Left colon (tissue), 2 donors: Measurements from ENCODE around the gene NSUN5. TPM values are rescaled to one million over a fixed set of nuclear protein-coding genes. Genes with fewer than 3 reads are reported as not detected.

ENCODE experiments used
- ATAC-seq: fragments of 200-7000 bp; cut with Tn5 transposase; one replicate; pipeline ENCODE4 v1.9.1; 2020; ENCODE audit warnings: mild to moderate bottlenecking, moderate library complexity
- DNase-seq, 2 donors: peaks; one replicate each; pipeline ENCODE4 v3.0.0-alpha.2; 2020
- intact Hi-C, 2 donors: fragments of 100-400 bp; cut with DNase I in 1 of 2; cut with micrococcal nuclease in 1 of 2; formaldehyde crosslinking; loops; one replicate each; pipeline versions ENCODE4 v1.11.2 to v1.14.0; 2022; cut with DNase I, micrococcal nuclease
- long read RNA-seq: library from polyadenylated mRNA; unstranded; transcript quantifications from one replicate; pipeline ENCODE4 v2.0.0, GENCODE V29; 2021
- total RNA-seq, 2 donors: library from RNA; stranded (reverse); fragmentation: NEBNext Ultra II Directional; extraction: Animal tissue kit (Norgen Biotek cat#: 25700); gene quantifications; one replicate each; pipeline ENCODE4 v1.2.1, GENCODE V29; 2021
- donor health status: DM: no; HTN: no; CAD: no.
- donor health status: DM: yes; HTN: yes; CAD: no.

Gene NSUN5
- total RNA-seq = 10 to 100 TPM; 20.7 to 24.1 TPM
- long read RNA-seq, transcript NSUN5-204 (10 exons, 1,663 nt) = major isoform, 33 of 46 reads
- long read RNA-seq, partial matches to known transcripts = 5 of 46 reads
- long read RNA-seq, other reads (novel, unspliced or antisense) = 4 of 46 reads

DNA sequence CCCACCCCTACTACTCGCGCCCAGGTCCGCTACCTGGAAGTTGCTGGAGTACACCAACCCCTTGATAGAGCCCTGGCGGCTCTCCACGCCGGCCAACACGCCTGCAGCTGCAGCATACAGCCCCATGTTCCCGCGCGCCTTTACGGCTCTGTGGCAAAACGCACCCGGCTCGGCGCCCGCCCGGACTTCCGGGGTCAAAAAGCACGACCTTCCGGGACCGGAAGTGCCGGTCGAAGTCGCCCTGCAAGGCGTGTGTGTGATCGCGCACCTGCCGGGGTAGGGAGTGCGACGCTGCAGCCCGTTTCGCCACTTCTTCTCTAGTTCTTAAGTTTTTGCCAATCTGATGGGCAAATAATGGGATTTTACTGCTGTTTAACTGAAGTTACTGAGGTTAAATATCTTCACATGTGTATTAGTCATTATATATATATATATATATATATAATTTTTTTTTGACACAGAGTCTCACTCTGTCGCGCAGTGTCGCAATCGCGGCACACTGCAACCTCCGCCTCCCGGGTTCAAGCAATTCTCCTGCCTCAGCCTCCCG, at the start of gene NSUN5:
TSS of gene NSUN5 (minus strand) at position 162 of the 550 bp plus-strand sequence. CDS start at position 126, 36 bp downstream.
- ATAC-seq (peak; percentile 100), DNase-seq (peak; percentile 92 to 95)
- intact Hi-C loops = no loop called here

DNA sequence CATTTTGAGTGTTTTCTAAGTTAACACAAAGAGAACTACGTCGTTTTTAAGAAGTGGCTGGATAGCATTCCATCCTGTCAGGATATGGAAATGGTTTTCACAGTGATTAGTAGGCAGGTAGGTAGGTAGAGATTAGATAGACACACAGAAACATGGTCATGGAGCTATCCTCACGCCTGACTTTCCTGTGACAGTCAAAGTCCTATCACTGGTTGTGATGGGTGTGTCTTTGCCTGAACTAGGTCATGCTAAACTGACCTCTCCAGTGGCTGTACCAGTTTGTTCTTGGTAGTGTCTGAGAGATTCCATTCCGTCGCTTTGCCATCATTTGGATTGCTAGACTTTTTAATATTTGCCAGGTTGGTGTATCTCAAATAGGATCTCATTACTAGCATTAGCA, 47.5 kb upstream of the NSUN5 start:
- intact Hi-C loops = no loop called here
- ATAC-seq (peak; percentile 62), DNase-seq (no peak)

DNA sequence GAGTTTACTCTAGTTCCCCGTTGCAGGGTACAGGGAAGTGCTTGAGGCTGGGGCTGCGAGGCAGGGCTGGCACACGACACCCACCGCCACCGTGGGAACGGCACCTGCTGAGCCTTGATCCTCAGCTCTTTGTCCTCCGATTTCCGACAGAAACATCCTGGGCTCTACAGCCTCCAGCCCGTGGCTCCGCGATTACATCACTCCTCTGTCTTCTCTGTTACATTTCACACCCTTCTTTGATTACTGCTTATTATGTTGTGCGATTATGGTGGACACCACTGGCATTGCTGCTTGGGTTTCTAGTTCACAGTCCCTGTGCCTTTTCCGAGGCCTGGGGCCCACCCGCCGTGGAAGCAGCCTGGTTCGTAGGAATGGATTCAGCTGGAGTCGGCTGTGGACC, 46.2 kb upstream of the NSUN5 start:
- ATAC-seq (no peak), DNase-seq (no peak)
- intact Hi-C loops = no loop called here

DNA sequence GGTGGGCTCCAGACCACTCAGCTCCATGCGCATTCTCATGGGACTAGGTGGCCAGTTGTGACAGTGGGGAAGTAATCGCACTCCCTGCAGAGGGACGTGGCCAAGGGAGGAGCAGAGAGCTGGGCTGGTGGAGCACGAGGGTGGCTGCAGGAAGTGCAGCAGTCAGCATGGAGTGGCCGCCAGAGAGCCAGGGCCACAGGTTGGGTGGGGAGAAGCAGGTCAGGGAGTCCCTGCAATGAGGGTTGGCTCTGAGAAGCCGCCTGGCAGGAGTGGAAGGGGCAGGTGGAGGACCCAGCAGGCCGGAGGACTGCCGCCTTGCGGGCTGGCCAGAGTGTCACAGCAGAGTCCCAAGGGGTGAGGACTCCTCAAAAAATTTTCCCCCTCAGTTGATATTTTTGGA, 45.6 kb upstream of the NSUN5 start:
- ATAC-seq (no peak), DNase-seq (no peak)
- intact Hi-C loops = no loop called here

DNA sequence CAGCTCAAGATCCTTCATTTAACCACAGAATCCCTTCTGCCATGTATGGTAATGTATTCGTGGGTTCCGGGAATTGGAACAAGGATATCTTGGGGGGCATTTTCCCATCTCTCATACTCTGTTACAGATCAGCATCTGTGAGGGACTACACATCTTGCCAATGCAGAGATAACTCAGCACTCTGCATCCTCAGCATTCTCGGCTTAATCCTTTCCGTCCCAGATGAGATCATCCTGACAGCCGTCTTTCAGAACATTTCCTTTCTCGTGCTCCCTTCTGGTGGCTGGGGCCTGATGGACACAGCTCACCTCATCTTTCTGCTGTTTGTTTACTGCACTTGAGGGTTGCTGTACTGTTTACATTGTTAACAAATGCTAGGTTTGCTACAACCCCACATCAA, 44.6 kb upstream of the NSUN5 start:
- ATAC-seq (no peak), DNase-seq (no peak)
- intact Hi-C loops = no loop called here

DNA sequence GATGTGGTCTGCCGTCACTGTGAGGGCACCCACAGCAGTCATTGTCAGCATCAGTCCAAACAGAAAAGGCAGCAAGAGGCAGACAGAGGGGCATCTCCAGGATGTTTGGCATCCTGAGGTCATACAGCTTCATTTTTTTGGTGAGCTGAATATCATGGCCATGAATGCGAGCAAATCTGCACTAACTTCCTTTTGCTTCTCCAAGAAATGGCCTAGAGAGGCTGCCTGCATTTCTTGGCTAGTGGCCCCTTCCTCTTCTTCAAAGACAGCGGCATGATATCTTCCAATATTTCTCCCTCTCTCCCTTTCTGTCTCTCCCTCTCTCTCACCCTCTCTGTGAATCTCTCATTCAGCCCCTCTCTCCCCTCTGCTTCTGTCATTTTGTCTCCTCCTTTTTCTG, 44.2 kb upstream of the NSUN5 start:
- intact Hi-C loops = no loop called here
- DNase-seq = no peak
- ATAC-seq = no peak

DNA sequence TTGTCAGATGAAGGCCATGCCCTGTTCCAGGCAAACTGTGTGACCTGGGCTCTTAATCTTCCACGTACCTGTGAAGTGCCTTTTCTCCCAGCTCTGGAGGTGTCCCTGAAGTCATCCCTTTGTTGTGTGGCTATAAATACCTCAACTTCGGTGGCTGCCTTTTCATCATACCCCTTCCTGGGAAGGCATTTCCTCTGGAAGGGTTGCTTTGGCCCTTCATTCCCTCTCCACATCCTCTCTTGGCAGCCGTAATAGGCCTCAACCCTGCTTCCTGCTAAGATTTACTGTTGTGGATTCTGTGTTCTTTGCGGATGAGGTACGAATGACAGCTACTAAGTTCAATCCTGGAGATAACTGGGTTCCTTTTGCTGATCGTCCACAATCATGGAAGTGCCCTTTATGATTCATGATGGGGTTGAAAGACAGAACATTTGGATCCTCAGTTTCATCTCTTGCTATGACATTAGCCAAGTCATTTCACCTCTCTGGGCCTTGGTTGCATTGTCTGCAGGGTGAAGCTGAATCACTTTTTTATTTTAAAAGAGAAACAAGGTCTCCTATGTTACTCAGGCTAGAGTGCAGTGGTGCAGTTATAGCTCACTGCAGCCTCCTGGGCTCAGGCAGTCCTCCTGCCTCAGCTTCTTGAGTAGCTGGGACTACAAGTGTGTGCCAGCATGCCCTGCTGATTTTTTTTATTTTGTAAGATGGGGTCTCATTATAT, 43.0 kb upstream of the NSUN5 start:
- intact Hi-C loops = no loop called here
- DNase-seq (no peak), ATAC-seq (no peak)

DNA sequence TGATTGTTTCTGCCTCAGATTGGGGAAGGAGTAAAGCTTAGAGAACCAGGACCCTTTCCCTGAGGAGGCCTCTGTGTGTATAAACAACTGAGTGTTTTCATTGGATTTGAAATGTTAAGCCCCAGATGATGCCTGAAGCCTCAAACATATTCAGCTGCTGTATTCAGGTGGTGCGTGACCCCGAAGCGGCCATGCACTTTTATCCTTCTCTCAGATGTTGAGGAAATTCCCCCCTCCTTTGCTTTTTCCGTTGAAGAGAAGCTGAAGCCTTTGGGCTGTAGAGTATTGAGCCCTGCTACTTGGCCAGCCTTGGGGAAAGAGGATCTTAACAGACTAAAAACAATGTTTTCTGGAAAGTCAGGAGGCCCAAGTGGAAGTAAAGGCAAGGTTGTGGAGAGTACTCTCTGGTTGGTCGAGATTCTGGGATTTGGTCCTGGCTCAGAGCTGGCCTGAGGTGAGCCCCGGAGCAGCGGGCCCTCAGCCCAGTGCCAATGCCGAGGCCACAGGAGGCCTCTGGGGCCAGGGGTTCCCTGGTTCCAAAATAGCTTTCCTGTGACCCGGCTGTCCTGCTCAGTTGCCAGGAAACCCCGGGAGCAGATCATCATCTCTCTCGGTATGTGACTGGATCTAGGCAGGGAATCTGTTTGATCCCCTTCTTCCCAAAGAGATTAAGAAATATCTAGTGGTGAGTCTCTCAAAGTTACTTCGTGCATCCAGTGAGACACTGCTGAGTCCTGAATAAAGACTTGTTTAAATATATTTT, 41.9 kb upstream of the NSUN5 start:
- no peak for ATAC-seq
- intact Hi-C loops = no loop called here
- no peak for DNase-seq

DNA sequence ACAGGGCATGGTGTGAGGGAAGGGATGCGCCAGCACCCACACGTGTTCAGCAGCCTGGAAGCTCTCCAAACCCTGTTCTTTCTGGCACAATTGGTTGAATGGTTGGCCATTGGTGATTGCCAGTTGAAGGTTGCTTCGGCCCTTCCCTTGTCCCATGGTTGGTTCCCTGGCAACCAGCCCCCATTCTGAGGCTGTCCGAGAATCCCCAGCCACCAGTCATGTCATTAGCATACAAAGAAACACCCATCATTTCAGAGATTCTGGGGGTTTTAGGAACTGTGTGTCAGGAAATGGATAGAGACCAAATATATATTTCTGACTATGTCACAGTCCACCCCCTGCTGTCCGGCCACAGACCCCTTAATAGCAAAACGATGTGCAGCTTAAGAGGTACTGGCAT, 41.1 kb upstream of the NSUN5 start:
- intact Hi-C loops = no loop called here
- DNase-seq (no peak), ATAC-seq (no peak)

DNA sequence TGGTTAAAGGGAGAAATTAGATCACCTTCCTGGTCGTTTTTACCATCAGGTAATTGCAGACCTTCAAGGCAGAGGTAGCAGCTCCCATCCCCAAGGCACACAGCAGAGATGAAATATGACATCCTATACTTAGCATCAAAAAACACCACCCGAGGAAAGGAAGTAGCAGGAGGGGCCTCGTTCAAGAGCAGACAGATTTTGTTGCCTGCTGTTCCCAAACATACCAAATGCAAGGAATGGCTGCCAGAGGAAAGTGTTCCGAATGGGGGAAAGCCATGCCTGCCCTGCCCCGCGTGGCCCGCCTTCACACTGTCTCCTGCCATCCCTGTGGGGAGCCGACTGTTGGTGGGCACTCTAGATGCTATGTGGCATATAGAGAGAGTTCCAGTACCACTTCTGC, 37.3 kb upstream of the NSUN5 start:
- no peak for DNase-seq
- intact Hi-C loops = no loop called here
- no peak for ATAC-seq

DNA sequence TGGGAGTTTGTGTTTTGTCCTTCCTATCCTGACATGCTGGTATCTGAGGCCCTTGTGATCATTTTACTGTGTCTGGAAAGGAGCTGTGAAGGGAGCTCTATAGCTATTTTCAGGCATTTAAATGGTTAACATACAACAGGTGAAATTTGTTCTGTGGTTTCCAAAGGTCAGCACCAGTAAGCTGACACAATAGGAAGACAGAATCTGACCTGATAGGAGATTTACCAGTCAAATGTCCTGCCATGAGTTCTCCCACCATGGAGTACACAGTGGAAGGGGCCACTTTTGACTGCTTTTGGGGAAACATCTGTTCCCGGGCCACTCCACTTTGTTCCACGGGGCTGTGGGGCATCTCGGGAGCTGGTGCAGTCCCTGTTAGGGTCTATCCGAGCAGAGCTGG, 36.9 kb upstream of the NSUN5 start:
- ATAC-seq = no peak
- DNase-seq = no peak
- intact Hi-C loops = no loop called here

DNA sequence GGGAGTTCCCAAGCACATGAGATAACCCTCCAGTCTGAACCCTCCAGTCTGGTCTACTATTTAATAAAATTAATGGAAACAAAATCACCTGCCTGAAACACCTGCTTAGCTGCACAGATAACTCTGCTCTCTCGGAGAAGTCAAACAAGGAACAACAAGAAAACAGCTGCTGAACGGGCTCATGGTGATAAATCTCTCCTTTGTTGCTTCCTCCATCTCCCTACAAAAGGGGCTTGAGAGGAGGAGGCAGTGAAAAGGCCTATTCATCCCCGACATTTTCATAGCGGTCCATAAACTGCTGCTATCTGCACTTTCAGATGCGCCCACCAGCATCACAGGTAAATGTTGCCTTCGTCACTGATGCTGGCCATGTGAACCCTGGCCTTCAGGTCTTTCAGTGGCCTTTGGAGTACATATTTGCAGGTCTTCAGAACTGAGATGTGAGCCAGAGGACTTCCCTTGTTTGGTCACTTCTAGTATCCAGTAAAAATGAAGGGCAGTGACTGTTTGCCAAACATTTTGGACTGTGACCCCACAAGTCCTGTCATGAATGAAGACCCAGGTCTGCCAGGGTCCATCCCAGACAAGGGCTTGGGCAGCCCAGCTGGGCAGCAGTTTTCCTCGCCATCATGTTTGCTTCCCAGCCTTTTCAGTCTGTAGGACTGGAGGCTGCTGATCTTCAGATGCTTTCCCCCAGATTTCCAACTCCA, 35.2 kb upstream of the NSUN5 start:
- no peak for ATAC-seq
- no peak for DNase-seq
- intact Hi-C loops = no loop called here

DNA sequence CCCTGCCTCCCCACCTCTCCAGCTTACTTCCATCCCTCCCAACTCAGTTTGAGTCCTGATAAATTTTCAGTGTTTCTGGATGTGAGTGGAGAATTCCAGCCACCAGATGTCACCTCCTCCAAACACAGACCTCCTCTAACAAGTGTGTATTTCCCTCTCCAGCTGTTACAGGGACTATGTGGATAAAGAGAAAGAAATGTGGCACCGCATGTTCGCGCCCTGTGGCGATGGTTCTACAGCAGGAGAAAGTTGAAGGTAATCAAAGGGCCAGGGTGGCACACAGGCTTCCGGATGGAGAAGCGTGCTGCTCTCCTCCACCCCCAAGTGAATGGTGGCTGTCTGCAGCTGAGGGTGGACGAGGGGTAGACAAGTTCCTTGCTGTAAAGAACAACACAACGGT, 34.0 kb upstream of the NSUN5 start:
- peak; percentile 53 for ATAC-seq
- intact Hi-C loops = no loop called here
- no peak for DNase-seq

DNA sequence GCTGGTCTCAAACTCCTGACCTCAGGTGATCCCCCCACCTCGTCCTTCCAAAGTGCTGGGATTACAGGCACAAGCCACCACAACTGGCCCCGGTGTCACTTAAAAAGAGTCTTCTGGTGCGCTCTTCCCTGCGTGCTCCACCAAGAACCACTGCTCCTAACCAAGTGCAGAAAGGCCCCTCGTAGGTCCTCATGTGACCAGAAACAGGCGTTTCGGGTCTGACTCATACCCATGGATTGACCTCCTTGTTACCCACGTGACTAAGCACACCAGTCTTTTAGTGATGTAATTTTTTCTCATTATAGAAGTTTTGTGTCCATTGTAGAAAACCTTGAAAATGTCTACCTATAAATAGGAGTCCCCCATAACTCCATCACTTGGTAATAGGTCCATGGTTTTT, 33.3 kb upstream of the NSUN5 start:
- ATAC-seq = no peak
- intact Hi-C loops = no loop called here
- DNase-seq = no peak

DNA sequence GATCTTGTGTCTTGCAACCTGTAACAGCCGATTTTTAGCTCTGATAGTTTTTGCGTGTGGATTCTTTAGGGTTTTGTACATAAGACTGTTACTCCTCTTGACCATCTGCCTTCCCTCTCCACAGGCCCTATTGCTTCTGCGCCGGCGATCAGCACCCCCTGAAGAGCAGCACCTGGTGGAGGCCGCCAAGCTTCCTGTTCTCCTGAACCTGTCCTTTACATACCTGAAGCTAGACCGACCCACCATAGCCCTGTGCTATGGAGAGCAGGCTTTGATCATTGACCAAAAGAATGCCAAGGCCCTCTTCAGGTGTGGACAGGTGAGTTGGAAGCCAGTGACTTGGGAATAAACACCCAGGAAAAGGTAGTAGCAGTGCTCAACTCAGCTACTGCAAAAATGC, 31.9 kb upstream of the NSUN5 start:
- ATAC-seq (no peak), DNase-seq (no peak)
- intact Hi-C loops = no loop called here

DNA sequence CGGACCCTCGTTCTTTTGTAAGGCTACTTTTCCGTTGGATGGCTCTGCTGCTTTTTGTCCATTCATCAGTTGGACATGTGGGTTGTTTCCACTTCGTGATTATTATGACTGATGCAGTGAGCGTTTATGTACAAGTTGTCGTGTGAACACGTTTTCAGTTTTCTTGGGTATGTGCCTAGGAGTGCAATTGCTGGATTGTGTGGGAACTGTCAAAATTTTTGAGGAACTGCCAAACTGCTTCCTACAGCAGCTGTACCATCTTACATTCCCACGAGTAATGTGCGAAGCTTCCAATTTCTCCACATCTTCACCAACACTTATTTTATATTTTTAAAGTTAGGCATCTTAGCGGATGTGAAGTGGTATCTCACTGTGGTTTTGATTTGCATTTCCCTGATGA, 29.7 kb upstream of the NSUN5 start:
- DNase-seq (no peak), ATAC-seq (no peak)
- intact Hi-C loops = no loop called here

DNA sequence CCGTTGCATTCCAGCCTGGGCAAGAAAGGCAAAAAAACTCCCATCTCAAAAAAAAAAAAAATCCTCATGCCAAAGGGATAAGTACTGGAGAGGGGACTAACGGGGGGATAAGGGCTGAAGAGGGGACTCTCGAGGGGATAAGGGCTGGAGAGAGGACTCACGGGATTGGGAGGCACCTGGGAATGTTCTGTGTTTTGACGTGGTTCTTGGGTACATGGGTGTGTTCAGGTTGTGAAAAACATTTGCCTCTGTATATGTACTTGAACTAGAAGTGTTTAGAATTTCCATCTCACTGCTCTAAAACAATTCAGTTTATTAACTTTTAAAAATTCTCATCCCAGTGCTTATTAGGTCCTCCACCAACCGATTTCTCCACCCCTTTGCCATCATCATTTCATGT, 23.8 kb upstream of the NSUN5 start:
- DNase-seq = no peak
- ATAC-seq = no peak
- intact Hi-C loops = no loop called here

DNA sequence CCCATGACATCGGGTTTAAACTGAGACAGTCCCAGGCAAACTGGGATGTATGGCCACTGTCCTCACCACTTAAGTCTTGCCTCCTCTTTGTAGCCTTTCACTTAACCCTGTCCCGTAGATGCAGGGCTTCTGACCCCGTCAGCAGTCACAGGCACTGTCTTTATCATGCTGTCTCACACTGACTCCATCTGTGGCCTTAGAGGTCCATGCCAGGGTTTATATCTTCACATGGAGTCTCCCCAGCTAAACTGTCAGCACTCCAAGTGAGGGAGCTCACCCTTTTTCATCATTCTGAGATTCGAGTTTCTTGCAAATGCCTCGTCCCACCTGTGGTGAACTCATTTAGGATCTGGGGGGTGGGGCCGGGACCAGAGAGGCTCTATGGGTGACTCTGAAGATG, 22.1 kb upstream of the NSUN5 start:
- DNase-seq (no peak), ATAC-seq (no peak)
- intact Hi-C loops = no loop called here

DNA sequence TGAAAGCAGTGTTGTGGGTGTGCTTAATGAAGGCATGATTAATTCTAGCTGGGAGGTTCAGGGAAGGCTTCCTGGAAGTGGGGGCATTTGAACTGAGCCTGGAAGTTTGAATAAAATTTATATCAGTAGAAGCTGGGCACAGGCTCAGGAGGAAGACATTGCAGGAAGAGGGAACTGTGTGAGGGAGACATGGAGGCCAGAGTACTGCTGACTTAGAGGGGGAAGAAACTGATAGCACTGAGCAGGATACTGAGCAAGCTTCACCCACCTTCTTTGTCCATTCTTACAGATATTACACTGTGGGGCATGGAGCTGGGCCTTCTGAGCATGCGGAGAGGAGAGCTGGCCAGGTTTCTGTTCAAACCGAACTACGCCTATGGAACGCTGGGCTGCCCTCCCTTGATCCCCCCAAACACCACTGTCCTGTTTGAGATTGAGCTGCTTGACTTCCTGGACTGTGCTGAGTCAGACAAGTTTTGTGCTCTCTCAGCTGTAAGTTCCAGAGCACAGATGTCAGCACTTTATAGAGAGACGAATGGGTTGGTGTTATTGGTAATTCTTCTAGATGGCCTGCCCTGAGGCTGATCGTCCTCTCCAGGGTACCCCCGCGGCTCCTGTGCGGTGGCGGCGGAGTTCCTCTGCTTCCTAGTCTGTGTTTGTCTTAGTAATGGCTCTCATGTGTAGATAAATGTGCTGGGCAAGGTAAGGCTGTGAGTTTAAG, 21.4 kb upstream of the NSUN5 start:
- DNase-seq = no peak

More for the DNA sequence above, 21.4 kb upstream of the NSUN5 start:
- ATAC-seq = no peak
- intact Hi-C loops = no loop called here
